BJ (cell line): ENCODE results near the gene ZNF689. TPM values are rescaled to one million over a fixed set of nuclear protein-coding genes. Genes with fewer than 3 reads are reported as not detected.
A peak's percentile ranks its signal among the peaks of the same experiment; 100 is the strongest.

ENCODE experiments used
- CTCF ChIA-PET: fragments of 350-600 bp; formaldehyde crosslinking; extraction: SDS; loops from one replicate; lab custom pipeline; 2021; ENCODE audit warnings: antibody characterized with exemption, inconsistent platforms; lab: Yijun Ruan, JAX
- POLR2A ChIA-PET: fragments of 300-600 bp; sonication (Branson Sonifier 250); formaldehyde crosslinking; extraction: SDS; loops from one replicate; lab custom pipeline; 2021; ENCODE audit warnings: antibody characterized with exemption; lab: Charles Lee
- DNase-seq: peaks from one replicate; pipeline ENCODE4 v3.0.0-alpha.2; 2011; ENCODE audit warnings: low read depth
- H3K27me3 ChIP-seq: 2 replicates; pipeline ENCODE4 v1.6.0; 2011; ENCODE audit warnings: low read length; ENCODE audit not compliant: control insufficient read depth, insufficient read depth
- H3K36me3 ChIP-seq: 2 replicates; pipeline ENCODE4 v1.5.1; 2011; ENCODE audit warnings: low read length; ENCODE audit not compliant: control insufficient read depth, insufficient read depth
- H3K4me3 ChIP-seq: 2 replicates; pipeline ENCODE4 v1.5.1; 2011; ENCODE audit warnings: low read depth, mild to moderate bottlenecking, control low read depth, low read length
- CTCF ChIP-seq: IDR thresholded peaks from 2 replicates; pipeline ENCODE4 v1.5.1; 2011; ENCODE audit warnings: low read depth, mild to moderate bottlenecking, control low read depth, inconsistent platforms, low read length, moderate library complexity; ENCODE audit not compliant: insufficient read depth
- polyA plus RNA-seq: library from polyadenylated mRNA; depleted of rRNA; stranded (reverse); fragments of >200 nt; gene quantifications from 2 replicates; pipeline ENCODE4 v1.2.3, GENCODE V29; 2011

ZNF689 gene
- polyA plus RNA-seq, 1 experiment: 4.1 TPM

DNA sequence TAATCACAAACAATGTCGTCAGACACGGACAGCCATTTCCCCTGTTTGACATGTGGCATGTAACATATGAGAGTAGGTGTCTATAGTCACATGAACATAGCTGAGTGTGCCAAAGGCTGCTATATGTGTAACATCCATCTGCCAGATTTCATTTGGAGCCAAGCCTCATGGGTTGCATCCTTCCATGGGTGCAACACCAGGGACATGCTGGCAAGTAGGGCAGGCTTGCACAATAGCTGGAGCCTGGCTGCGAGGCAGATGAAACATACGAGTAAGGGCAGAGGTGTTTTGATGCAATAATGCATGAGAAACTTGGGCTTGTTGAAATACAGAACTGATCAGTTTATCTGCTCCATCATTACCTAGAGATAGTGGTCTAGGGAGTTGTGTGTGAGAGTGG lies 9.0 kb upstream of the ZNF689 start:
- H3K36me3 ChIP-seq: no peaks in the 10 kb centered on the region
- no peak for TF ChIP-seq CTCF
- ChIA-PET CTCF (interaction anchor here (0.9 to 1.8 kb wide), 5 partner anchors 10 to 185 kb away, joined by 3 to 9 read pairs (median 3); no protein-coding TSS in a partner anchor), POLR2A (no interaction called here)
- no peak overlapping the region for H3K4me3 ChIP-seq
- H3K27me3 ChIP-seq: no peaks in the 10 kb centered on the region; the same call in 1 of the 2 replicates
- DNase-seq: no peak

GRCh38 chr16:30615358-30616091 lies 5.3 kb upstream of the ZNF689 start:
- peak; percentile 56 for TF ChIP-seq CTCF
- CTCF ChIA-PET: interaction anchor here (0.6 to 3.1 kb wide), 11 partner anchors 9 to 185 kb away, joined by 3 to 11 read pairs (median 4); partner anchors contain the start of genes DCTPP1 and SEPHS2
- Histone ChIP-seq H3K27me3 (no peaks in the 10 kb centered on the region), H3K4me3 (no peak overlapping the region), H3K36me3 (no peaks in the 10 kb centered on the region)
- DNase-seq: no peak
- POLR2A ChIA-PET: no interaction called here

GRCh38 chr16:30609002-30609925 lies 925 bp downstream of the ZNF689 start:
- no peak for TF ChIP-seq CTCF
- Histone ChIP-seq H3K4me3 (peak overlapping the region; percentile 72), H3K36me3 (peaks cover 10% of the 10 kb centered on the region), H3K27me3 (no peaks in the 10 kb centered on the region)
- ChIA-PET CTCF (interaction anchor here (0.8 to 2.8 kb wide), 4 partner anchors 11 to 485 kb away, joined by 3 to 16 read pairs (median 4); no protein-coding TSS in a partner anchor), POLR2A (interaction anchor here (0.6 to 0.7 kb wide), 2 partner anchors 28 to 239 kb away, joined by 4 to 7 read pairs; partner anchors contain the start of gene TBC1D10B)
- no peak for DNase-seq

DNA sequence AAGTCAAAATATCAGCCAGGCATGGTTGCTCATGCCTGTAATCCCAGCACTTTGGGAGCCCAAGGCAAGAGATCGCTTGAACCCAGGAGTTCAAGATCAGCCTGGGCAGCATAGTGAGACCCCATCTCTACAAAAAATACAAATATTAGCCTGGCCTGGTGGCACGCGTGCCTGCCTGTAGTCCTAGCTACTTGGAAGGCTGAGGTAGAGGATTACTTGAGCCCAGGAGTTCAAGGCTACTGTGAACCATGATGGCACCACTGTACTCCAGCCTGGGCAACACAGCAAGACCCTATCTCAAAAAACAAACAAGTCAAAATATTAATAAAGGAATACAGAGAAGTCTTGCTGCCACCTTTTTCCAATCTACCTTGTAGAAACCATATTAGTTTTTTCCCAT lies 4.2 kb downstream of the ZNF689 start:
- Histone ChIP-seq H3K36me3 (peaks cover 11% of the 10 kb centered on the region), H3K4me3 (no peak overlapping the region), H3K27me3 (no peaks in the 10 kb centered on the region)
- POLR2A ChIA-PET: no interaction called here
- no peak for DNase-seq
- CTCF ChIA-PET: interaction anchor here (0.9 to 1.4 kb wide), 2 partner anchors 10 to 23 kb away, joined by 3 to 4 read pairs; no protein-coding TSS in a partner anchor
- TF ChIP-seq CTCF: no peak
